GM19351 (cell line): ENCODE data around the gene AGBL1.

Experiments
- ATAC-seq: cut with Tn5 transposase; IDR thresholded peaks from one replicate; pipeline ENCODE4 v1.9.1; 2021; ENCODE audit warnings: mild to moderate bottlenecking, moderate library complexity; ENCODE audit not compliant: unreplicated experiment

Gene AGBL1

GRCh38 chr15:86079508-86080266 lies at the start of gene AGBL1:
AGBL1 (plus strand) TSS chr15:86079871.
- ATAC-seq = no peak

GRCh38 chr15:86034904-86035303 lies 44.8 kb upstream of the AGBL1 start:
- no peak for ATAC-seq

- no peak for ATAC-seq
These were observed 43.4 kb upstream of the AGBL1 start for GRCh38 chr15:86036243-86036642.

GRCh38 chr15:86038491-86038890 lies 41.2 kb upstream of the AGBL1 start:
- ATAC-seq = no peak

GRCh38 chr15:86040356-86041033 lies 39.2 kb upstream of the AGBL1 start:
- no peak for ATAC-seq

GRCh38 chr15:86041399-86041798 lies 38.3 kb upstream of the AGBL1 start:
- no peak for ATAC-seq

GRCh38 chr15:86042226-86042625 lies 37.4 kb upstream of the AGBL1 start:
- no peak for ATAC-seq

GRCh38 chr15:86044981-86045380 lies 34.7 kb upstream of the AGBL1 start:
- no peak for ATAC-seq

- ATAC-seq = no peak
These were observed 25.3 kb upstream of the AGBL1 start for GRCh38 chr15:86054338-86054737.

GRCh38 chr15:86055688-86056087 lies 24.0 kb upstream of the AGBL1 start:
- ATAC-seq = no peak

- ATAC-seq = no peak
These were observed 19.8 kb upstream of the AGBL1 start for GRCh38 chr15:86059851-86060250.

- no peak for ATAC-seq
These were observed 19.0 kb upstream of the AGBL1 start for GRCh38 chr15:86060674-86061073.

- no peak for ATAC-seq
These were observed 18.1 kb upstream of the AGBL1 start for GRCh38 chr15:86061581-86061980.

- no peak for ATAC-seq
These were observed 16.9 kb upstream of the AGBL1 start for GRCh38 chr15:86062646-86063243.

- no peak for ATAC-seq
These were observed 16.1 kb upstream of the AGBL1 start for GRCh38 chr15:86063356-86064095.

GRCh38 chr15:86064326-86064725 lies 15.3 kb upstream of the AGBL1 start:
- no peak for ATAC-seq

GRCh38 chr15:86066174-86066834 lies 13.4 kb upstream of the AGBL1 start:
- ATAC-seq = no peak

- no peak for ATAC-seq
These were observed 6.4 kb upstream of the AGBL1 start for GRCh38 chr15:86073281-86073680.

- ATAC-seq = no peak
These were observed 3.2 kb upstream of the AGBL1 start for GRCh38 chr15:86076468-86076867.

- no peak for ATAC-seq
These were observed 2.6 kb upstream of the AGBL1 start for GRCh38 chr15:86077070-86077469.

- no peak for ATAC-seq
These were observed 631 bp downstream of the AGBL1 start for GRCh38 chr15:86080302-86080701.
